ENCODE measurements around the gene NRG2.

Gene NRG2

GRCh38 chr5:139848508-139849100 is 194.5 kb downstream of the NRG2 start:
- H3K9ac ChIP-seq (ENCODE audit: low read length): no peak overlapping the region
- H3K4me1 ChIP-seq (ENCODE audit: control insufficient read depth, insufficient read depth, low read length): no peaks in the 10 kb centered on the region
- no peak overlapping the region for H3K27ac ChIP-seq (ENCODE audit: low read depth, low read length)
- peak overlapping the region; percentile 64 for H3K4me3 ChIP-seq (ENCODE audit: low read length)
- no peaks in the 10 kb centered on the region for H3K36me3 ChIP-seq (ENCODE audit: control insufficient read depth, insufficient read depth, low read length)
- H3K27me3 ChIP-seq (ENCODE audit: control insufficient read depth, insufficient read depth, low read length): peaks cover 4% of the 10 kb centered on the region

GRCh38 chr5:139847790-139848507 is 195.2 kb downstream of the NRG2 start:
- peak overlapping the region; percentile 64 for H3K4me3 ChIP-seq (ENCODE audit: low read length)
- H3K27me3 ChIP-seq (ENCODE audit: control insufficient read depth, insufficient read depth, low read length): peaks cover 4% of the 10 kb centered on the region
- H3K9ac ChIP-seq (ENCODE audit: low read length): no peak overlapping the region
- no peaks in the 10 kb centered on the region for H3K4me1 ChIP-seq (ENCODE audit: control insufficient read depth, insufficient read depth, low read length)
- H3K36me3 ChIP-seq (ENCODE audit: control insufficient read depth, insufficient read depth, low read length): no peaks in the 10 kb centered on the region
- H3K27ac ChIP-seq (ENCODE audit: low read depth, low read length): no peak overlapping the region

- H3K4me3 ChIP-seq (ENCODE audit: low read length): no peak overlapping the region
Observed at GRCh38 chr5:139847091-139847490, 196.0 kb downstream of the NRG2 start.

GRCh38 chr5:139845846-139846681 is 197.0 kb downstream of the NRG2 start:
- Histone ChIP-seq H3K36me3 (ENCODE audit: control insufficient read depth, insufficient read depth, low read length) (no peaks in the 10 kb centered on the region), H3K27me3 (ENCODE audit: control insufficient read depth, insufficient read depth, low read length) (peaks cover 4% of the 10 kb centered on the region), H3K27ac (ENCODE audit: low read depth, low read length) (no peak overlapping the region), H3K4me1 (ENCODE audit: control insufficient read depth, insufficient read depth, low read length) (no peaks in the 10 kb centered on the region), H3K4me3 (ENCODE audit: low read length) (no peak overlapping the region), H3K9ac (ENCODE audit: low read length) (no peak overlapping the region)

More at GRCh38 chr5:139847091-139847490, 196.0 kb downstream of the NRG2 start:
- H3K36me3 ChIP-seq (ENCODE audit: control insufficient read depth, insufficient read depth, low read length): no peaks in the 10 kb centered on the region
- no peak overlapping the region for H3K9ac ChIP-seq (ENCODE audit: low read length)
- no peaks in the 10 kb centered on the region for H3K4me1 ChIP-seq (ENCODE audit: control insufficient read depth, insufficient read depth, low read length)
- H3K27me3 ChIP-seq (ENCODE audit: control insufficient read depth, insufficient read depth, low read length): peaks cover 4% of the 10 kb centered on the region
- no peak overlapping the region for H3K27ac ChIP-seq (ENCODE audit: low read depth, low read length)

GRCh38 chr5:139844472-139845145 is 198.5 kb downstream of the NRG2 start:
- peaks cover 4% of the 10 kb centered on the region for H3K27me3 ChIP-seq (ENCODE audit: control insufficient read depth, insufficient read depth, low read length)
- H3K27ac ChIP-seq (ENCODE audit: low read depth, low read length): no peak overlapping the region
- no peak overlapping the region for H3K9ac ChIP-seq (ENCODE audit: low read length)
- no peaks in the 10 kb centered on the region for H3K36me3 ChIP-seq (ENCODE audit: control insufficient read depth, insufficient read depth, low read length)
- H3K4me3 ChIP-seq (ENCODE audit: low read length): no peak overlapping the region
- H3K4me1 ChIP-seq (ENCODE audit: control insufficient read depth, insufficient read depth, low read length): no peaks in the 10 kb centered on the region

GRCh38 chr5:139843991-139844390 is 199.1 kb downstream of the NRG2 start:
- Histone ChIP-seq H3K9ac (ENCODE audit: low read length) (no peak overlapping the region), H3K27ac (ENCODE audit: low read depth, low read length) (no peak overlapping the region)

GRCh38 chr5:139842321-139842720 is 200.8 kb downstream of the NRG2 start:
- Histone ChIP-seq H3K4me3 (ENCODE audit: low read length) (no peak overlapping the region), H3K4me1 (ENCODE audit: control insufficient read depth, insufficient read depth, low read length) (no peaks in the 10 kb centered on the region), H3K9ac (ENCODE audit: low read length) (no peak overlapping the region), H3K36me3 (ENCODE audit: control insufficient read depth, insufficient read depth, low read length) (no peaks in the 10 kb centered on the region), H3K27me3 (ENCODE audit: control insufficient read depth, insufficient read depth, low read length) (peaks cover 2% of the 10 kb centered on the region), H3K27ac (ENCODE audit: low read depth, low read length) (no peak overlapping the region)

More at GRCh38 chr5:139843991-139844390, 199.1 kb downstream of the NRG2 start:
- Histone ChIP-seq H3K4me3 (ENCODE audit: low read length) (no peak overlapping the region), H3K27me3 (ENCODE audit: control insufficient read depth, insufficient read depth, low read length) (peaks cover 4% of the 10 kb centered on the region), H3K4me1 (ENCODE audit: control insufficient read depth, insufficient read depth, low read length) (no peaks in the 10 kb centered on the region), H3K36me3 (ENCODE audit: control insufficient read depth, insufficient read depth, low read length) (no peaks in the 10 kb centered on the region)

- no peak overlapping the region for H3K27ac ChIP-seq (ENCODE audit: low read depth, low read length)
- no peak overlapping the region for H3K9ac ChIP-seq (ENCODE audit: low read length)
- H3K36me3 ChIP-seq (ENCODE audit: control insufficient read depth, insufficient read depth, low read length): no peaks in the 10 kb centered on the region
- H3K27me3 ChIP-seq (ENCODE audit: control insufficient read depth, insufficient read depth, low read length): no peaks in the 10 kb centered on the region
- no peak overlapping the region for H3K4me3 ChIP-seq (ENCODE audit: low read length)
- H3K4me1 ChIP-seq (ENCODE audit: control insufficient read depth, insufficient read depth, low read length): no peaks in the 10 kb centered on the region
Observed at GRCh38 chr5:139841549-139841948, 201.6 kb downstream of the NRG2 start.

GRCh38 chr5:139839918-139840317 is 203.2 kb downstream of the NRG2 start:
- Histone ChIP-seq H3K4me1 (ENCODE audit: control insufficient read depth, insufficient read depth, low read length) (no peaks in the 10 kb centered on the region), H3K27me3 (ENCODE audit: control insufficient read depth, insufficient read depth, low read length) (no peaks in the 10 kb centered on the region), H3K4me3 (ENCODE audit: low read length) (no peak overlapping the region), H3K36me3 (ENCODE audit: control insufficient read depth, insufficient read depth, low read length) (no peaks in the 10 kb centered on the region), H3K9ac (ENCODE audit: low read length) (no peak overlapping the region), H3K27ac (ENCODE audit: low read depth, low read length) (no peak overlapping the region)

GRCh38 chr5:139839232-139839815 is 203.8 kb downstream of the NRG2 start:
- Histone ChIP-seq H3K4me3 (ENCODE audit: low read length) (no peak overlapping the region), H3K36me3 (ENCODE audit: control insufficient read depth, insufficient read depth, low read length) (no peaks in the 10 kb centered on the region), H3K9ac (ENCODE audit: low read length) (no peak overlapping the region), H3K27me3 (ENCODE audit: control insufficient read depth, insufficient read depth, low read length) (no peaks in the 10 kb centered on the region), H3K27ac (ENCODE audit: low read depth, low read length) (no peak overlapping the region), H3K4me1 (ENCODE audit: control insufficient read depth, insufficient read depth, low read length) (no peaks in the 10 kb centered on the region)

GRCh38 chr5:139838381-139839197 is 204.5 kb downstream of the NRG2 start:
- H3K4me1 ChIP-seq (ENCODE audit: control insufficient read depth, insufficient read depth, low read length): no peaks in the 10 kb centered on the region

More at GRCh38 chr5:139838381-139839197, 204.5 kb downstream of the NRG2 start:
- Histone ChIP-seq H3K27ac (ENCODE audit: low read depth, low read length) (no peak overlapping the region), H3K27me3 (ENCODE audit: control insufficient read depth, insufficient read depth, low read length) (no peaks in the 10 kb centered on the region), H3K36me3 (ENCODE audit: control insufficient read depth, insufficient read depth, low read length) (no peaks in the 10 kb centered on the region), H3K9ac (ENCODE audit: low read length) (no peak overlapping the region), H3K4me3 (ENCODE audit: low read length) (no peak overlapping the region)

All from rectal smooth muscle tissue (tissue), 1 donor.